Stimulated activated CD4-positive, alpha-beta T cell treated with anti-CD3 and anti-CD28 coated beads, Interleukin-1b, Interleukin-23, amount 100 ng/mL, for 48 hours (primary cell): ENCODE measurements around the gene GABARAP.

Experiments
- DNase-seq: peaks from one replicate; pipeline ENCODE4 v3.0.0-alpha.2; 2020

GABARAP gene

DNA sequence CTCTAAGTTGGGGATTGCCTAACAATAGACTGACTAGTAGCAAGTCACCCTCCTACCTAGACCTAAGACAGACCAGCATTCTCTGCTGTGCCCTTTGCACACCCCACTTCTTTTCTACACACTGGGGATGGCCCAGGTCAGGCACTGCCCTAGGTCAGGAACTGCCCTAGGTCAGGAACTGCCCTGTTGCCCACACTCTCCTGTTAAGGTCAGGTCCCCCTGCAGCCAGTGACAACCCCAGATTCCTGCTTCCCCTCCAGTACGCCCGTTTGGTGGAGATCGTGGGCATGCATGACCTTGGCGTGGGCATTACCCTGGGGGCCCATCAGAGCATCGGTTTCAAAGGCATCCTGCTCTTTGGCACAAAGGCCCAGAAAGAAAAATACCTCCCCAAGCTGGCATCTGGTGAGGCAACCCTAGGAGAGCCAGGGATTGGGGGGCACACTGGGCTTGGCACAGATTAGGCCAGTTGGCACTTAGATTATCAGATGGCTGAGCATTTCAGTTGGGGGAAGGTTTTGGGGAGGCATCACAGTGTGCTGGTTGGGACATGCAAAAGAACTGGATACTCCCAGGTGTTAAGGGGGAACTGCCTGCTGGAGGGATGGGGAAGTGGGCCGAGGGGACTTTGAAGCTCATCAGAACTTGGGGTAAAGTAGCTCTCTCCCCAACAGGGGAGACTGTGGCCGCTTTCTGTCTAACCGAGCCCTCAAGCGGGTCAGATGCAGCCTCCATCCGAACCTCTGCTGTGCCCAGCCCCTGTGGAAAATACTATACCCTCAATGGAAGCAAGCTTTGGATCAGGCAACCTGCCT lies 20.8 kb downstream of the GABARAP start:
- DNase-seq, result no peak

GRCh38 chr17:7220593-7221277 lies 21.5 kb downstream of the GABARAP start:
- peak; percentile 62 for DNase-seq

DNA sequence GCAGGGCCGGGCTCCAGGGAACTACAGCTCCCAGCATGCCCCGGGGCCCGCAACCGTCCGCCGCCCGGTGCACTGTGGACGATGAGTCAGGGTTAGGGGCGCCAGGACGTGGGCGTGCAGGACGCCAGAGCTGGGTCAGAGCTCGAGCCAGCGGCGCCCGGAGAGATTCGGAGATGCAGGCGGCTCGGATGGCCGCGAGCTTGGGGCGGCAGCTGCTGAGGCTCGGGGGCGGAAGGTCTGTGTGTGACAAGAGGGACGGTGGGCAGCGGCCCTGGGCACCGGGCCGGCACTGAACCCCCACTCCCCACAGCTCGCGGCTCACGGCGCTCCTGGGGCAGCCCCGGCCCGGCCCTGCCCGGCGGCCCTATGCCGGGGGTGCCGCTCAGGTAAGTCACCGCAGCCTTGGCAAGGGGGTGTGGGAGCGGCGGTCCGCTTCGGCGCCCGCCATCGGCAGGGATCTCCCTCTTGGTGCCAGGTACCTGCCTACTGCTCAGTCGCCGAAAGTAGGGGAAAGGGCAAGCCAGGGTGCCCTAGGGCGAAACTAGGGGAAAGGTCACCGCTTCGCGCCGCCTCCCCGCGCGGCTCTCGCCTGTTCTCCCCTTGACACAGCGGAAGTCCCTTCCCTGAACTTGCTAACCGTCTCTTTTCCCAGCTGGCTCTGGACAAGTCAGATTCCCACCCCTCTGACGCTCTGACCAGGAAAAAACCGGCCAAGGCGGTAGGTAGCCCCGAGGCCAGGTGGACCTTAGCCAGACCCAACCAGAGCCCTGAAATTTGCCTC lies 22.2 kb downstream of the GABARAP start, which contains the start of the genes ACADVL and DLG4:
Gene ACADVL (plus strand): TSS at position 127 of the 781 bp plus-strand sequence. CDS start 47 bp downstream, at position 174.
Gene DLG4 (minus strand): TSS at position 25 of the 781 bp plus-strand sequence.
- peak; percentile 85 for DNase-seq

GRCh38 chr17:7219229-7219811 lies 22.9 kb downstream of the GABARAP start:
- no peak for DNase-seq

GRCh38 chr17:7218758-7219157 lies 23.5 kb downstream of the GABARAP start:
- no peak for DNase-seq

DNA sequence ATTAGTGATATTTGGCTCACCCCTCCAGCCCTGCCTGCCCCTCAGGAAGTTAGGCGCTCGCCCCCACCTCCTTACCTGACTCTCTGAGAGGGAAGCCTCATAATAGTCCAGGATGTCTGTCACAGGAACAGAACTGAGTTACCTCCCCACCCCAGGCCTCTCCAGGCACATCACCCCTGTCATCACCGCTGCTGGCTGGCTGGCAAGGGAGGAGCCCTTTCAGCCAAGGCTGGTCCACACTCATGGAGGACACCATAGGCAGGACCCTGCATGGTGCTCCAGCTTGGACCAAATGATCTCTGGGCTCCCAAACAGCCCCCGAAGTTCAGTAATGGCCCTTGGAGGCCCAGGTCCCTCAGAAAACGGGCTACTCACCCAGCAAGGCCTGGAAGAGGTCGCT lies 24.1 kb downstream of the GABARAP start:
- DNase-seq, result no peak

DNA sequence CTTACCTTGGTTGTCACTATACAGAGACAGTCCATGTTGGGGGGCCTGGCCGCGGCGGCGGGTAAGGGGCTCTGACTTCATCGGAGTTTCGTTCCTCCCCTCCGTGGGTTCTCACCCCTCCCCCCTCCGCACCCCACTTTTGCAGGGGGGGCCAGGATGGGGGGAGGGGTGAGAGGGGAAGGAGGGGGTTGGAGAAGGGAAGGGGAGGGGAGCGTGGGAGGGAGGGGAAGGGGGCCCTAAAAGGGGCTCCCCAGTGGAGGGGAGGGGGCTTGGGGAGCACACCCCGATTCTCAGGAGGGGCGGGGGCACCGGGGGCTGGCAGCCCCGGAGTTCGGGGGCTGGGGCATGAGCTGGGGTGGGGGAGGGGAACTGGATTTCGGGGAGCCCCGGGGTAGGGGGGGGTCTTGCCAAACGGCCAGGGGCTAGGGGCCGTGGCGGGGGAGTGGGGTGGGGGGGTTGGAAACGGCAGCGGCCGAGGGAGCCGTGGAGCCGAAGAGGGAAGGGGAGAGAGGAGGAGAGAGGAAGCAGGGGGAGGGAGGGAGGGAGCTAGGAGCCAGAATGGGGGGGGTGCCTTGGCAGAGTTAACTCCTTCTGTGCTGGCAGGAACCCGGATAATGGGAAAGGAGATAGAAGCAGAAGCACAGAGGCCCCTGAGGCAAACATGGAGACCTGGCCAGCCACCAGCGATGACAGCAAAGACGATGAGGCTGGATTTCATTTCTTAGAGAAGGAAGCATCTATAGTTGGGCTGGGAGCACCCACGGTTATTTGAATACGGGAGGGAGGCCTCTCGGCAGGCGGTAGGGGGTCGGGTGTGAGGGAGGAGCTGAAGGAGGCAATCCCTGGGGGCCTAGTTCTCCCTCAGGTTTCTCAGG lies 24.9 kb downstream of the GABARAP start:
- DNase-seq, result peak; percentile 41

- DNase-seq, result no peak
Observed at GRCh38 chr17:7216242-7217112, 25.8 kb downstream of the GABARAP start.

- no peak for DNase-seq
Observed at GRCh38 chr17:7215652-7216180, 26.5 kb downstream of the GABARAP start.

GRCh38 chr17:7215136-7215638 lies 27.1 kb downstream of the GABARAP start:
- DNase-seq, result no peak

DNA sequence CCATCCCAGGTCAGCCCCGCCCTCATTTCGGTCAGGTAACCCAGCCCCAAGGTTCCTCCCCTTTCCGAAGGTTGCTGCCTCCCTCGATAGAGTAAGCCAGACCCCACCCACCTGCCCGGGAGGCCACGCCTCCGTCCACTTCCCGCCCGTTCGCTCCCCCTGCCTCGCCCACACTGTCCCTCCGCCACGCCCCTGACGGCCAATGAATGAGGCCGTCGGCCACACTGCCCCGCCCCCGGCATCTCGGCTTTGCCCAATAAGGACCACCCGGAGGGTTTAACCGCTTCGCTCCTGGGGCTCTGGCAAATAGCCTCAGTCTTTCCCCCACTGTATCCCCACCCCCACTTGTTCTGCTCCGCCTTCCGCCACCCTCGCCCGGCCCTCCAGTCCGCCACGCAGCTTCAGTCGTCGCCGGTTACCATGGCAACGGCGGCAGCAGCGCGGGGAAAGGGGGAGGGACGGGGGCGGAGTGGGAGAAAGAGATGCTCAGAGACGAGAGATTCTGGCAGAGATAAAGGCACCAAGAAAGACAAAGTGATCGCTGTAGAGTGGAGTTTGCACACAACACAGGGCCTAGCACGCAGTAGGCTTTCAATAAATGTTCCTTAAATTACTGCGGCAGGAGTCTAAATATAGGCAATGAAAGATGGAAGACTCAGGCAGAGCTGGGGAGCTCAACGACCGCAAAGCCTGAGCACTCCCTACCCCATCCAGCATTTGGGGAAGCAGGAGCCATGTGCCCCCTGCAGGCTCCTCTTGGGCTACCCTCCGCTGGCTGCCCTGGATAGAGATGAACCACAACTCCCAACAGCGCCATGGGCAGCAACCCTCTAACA lies 27.7 kb downstream of the GABARAP start:
- peak; percentile 100 for DNase-seq

- peak; percentile 73 for DNase-seq
Observed at GRCh38 chr17:7213895-7214299, 28.4 kb downstream of the GABARAP start.

DNA sequence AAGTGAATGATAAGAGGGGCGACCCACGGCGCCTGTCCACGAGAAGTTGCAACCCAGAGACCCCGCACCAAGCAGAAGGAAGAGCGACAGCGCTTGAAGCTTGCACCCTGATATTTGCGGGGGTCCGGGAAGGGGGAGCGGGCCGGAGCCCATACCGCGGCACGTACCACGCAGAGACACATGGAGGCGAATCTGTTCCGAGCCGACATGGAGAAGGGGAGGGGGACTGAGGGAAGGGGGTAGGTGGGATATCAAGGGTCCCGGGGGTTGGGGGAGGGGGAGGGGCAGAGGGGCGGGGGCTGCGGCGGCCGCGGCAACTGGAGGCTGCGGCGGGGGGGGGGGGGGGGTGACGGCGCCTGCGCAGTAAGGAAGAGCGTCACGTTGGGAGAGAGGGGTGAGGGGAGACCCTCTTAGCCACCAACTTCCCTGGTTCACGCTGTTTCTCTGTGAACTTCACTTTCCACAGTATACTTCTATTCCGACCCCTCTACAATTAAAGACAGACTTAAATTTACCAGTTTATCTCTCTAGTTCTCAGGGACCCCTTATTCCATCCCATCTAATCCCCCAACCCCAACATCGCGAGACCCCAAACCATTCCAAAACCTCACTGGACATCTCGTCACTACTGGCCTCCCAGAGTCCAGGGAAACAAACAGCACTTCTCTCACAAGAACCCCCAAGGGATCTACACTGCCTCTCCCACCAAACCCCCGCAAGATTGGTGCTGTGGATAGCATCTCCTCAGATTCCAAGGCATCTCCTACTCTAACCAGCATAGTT lies 30.6 kb downstream of the GABARAP start:
- DNase-seq, result no peak

DNA sequence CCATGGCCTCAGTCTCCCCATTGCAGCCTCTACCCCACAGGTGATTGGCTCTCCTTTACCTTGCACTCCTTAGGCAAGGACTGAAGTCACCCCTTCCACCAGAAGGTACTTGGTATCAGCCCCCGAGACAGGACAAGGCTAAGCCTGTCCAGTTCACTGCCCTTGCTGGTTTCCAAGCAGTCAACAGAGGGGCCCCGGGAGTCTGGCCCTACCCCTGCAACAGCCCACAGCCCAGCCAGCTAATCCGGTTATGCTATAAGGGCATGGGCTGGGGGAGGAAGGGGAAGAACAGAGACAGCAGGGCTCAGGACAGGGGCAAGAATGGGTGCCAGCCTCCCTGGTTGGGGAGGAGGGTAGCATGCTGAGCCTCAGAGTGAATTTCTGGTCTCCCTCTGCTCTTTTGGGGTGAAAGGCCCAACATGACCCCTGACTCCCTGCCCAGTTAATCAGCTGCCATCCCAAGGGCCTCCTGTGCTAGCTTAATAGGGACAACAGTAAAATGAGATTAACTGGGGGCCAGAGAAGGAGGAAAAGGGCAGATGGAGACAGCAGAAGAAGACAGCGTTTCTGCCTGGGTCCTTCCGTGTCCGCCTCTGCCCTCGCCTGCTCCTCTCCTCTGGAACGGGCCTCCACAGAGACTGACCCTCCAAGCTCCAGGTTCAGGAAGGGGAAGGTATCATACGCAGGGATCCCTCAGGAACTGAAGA lies 33.3 kb downstream of the GABARAP start:
- DNase-seq, result no peak

DNA sequence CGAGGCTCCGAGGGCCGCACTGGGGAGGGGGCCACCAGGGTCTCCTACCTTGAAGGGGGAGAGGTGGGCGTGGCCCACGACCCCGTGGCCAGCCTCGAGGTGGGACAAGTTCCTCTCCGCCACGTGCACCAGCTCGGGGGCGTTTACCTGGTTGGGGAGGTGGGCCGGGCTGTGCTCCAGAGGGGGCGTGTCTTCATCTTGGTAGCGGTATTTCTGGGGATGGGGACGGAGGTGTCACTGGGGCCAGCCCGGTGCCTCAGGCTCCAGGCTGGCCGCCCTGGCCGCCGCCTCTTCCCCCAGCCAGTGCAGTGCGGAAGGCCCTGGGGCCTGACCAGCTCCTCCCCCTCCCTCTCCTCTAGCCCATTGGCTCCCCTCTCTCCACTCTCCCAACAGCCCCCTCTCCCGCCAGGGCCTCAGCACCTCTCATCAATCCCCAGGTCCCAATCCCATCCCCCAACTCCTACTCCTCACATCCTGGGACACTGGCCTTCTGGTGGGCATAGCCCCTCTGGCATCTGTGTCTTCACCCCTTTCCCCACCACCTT lies 34.1 kb downstream of the GABARAP start:
- no peak for DNase-seq

- no peak for DNase-seq
Observed at GRCh38 chr17:7207120-7208001, 34.9 kb downstream of the GABARAP start.

DNA sequence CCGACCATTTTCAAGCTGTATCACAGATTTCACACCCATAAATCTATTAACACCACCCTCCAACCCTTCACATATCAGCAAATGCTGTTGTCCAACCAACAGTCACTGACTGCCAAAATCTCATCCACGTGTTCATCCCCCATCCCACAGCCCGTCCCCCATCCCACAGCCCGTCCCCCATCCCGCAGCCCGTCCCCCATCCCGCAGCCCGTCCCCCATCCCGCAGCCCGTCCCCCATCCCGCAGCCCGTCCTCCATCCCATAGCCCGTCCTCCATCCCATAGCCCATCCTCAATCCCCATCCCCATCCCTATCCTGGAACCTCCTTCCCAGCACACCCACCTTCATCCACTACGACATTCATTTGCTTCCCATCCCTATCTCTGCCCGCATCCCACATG lies 36.7 kb downstream of the GABARAP start:
- DNase-seq, result no peak
